GM18502 (cell line): ENCODE data around the gene OGFOD2.

Experiments
- ATAC-seq: cut with Tn5 transposase; IDR thresholded peaks from one replicate; pipeline ENCODE4 v1.9.1; 2021; ENCODE audit warnings: mild to moderate bottlenecking; ENCODE audit not compliant: unreplicated experiment, poor library complexity

The OGFOD2 gene

GRCh38 chr12:123024819-123025391 lies 49.9 kb downstream of the OGFOD2 start:
- no peak for ATAC-seq

GRCh38 chr12:123026094-123026853 lies 51.2 kb downstream of the OGFOD2 start:
- no peak for ATAC-seq

- ATAC-seq = no peak
Observed at GRCh38 chr12:123027726-123028445, 52.8 kb downstream of the OGFOD2 start.

GRCh38 chr12:123028475-123028874 lies 53.4 kb downstream of the OGFOD2 start:
- no peak for ATAC-seq

GRCh38 chr12:123029550-123029949 lies 54.5 kb downstream of the OGFOD2 start:
- no peak for ATAC-seq
